Suprapubic skin (tissue), 4 donors: ENCODE measurements around the gene BST2. TPM values are rescaled to one million over a fixed set of nuclear protein-coding genes. Genes with fewer than 3 reads are reported as not detected.
"Not testable (repeated sequence)": the region's sequence is repeated elsewhere in the genome, so short reads cannot be mapped to it uniquely, and the experiment has no call there.

ENCODE experiments used
- DNase-seq, 2 donors: peaks; one replicate each; pipeline ENCODE4 v3.0.0-alpha.2; 2019; ENCODE audit warnings: low spot score in 2 of 2
- H3K27ac ChIP-seq: fragments of 200-600 bp; sonication (generic); one replicate; pipeline ENCODE4 v1.5.1; 2019
- H3K27me3 ChIP-seq: fragments of 200-600 bp; sonication (generic); one replicate; pipeline ENCODE4 v1.5.1; 2019
- H3K36me3 ChIP-seq: fragments of 200-600 bp; sonication (generic); one replicate; pipeline ENCODE4 v1.5.1; 2019
- H3K4me1 ChIP-seq: fragments of 200-600 bp; sonication (generic); one replicate; pipeline ENCODE4 v1.5.1; 2019
- H3K4me3 ChIP-seq: fragments of 200-600 bp; sonication (generic); one replicate; pipeline ENCODE4 v1.5.1; 2019; ENCODE audit warnings: mild to moderate bottlenecking
- H3K9me3 ChIP-seq: fragments of 200-600 bp; sonication (generic); one replicate; pipeline ENCODE4 v1.5.1; 2019
- CTCF ChIP-seq, 2 donors: fragments of 200-600 bp in 1 of 2; fragments of 450-650 bp in 1 of 2; sonication (generic) in 1 of 2; IDR thresholded peaks; one replicate each; pipeline ENCODE4 v1.5.1; 2016 to 2019; ENCODE audit warnings: antibody characterized with exemption in 2 of 2, mild to moderate bottlenecking in 1 of 2, moderate library complexity in 1 of 2
- EP300 ChIP-seq: sonication (generic); formaldehyde crosslinking; IDR thresholded peaks from one replicate; pipeline ENCODE4 v1.6.1; 2017; ENCODE audit warnings: antibody characterized with exemption
- POLR2A ChIP-seq, 2 donors: fragments of 450-650 bp; IDR thresholded peaks; one replicate each; pipeline ENCODE4 v1.6.1; 2017; ENCODE audit warnings: antibody characterized with exemption in 2 of 2, mild to moderate bottlenecking in 2 of 2, moderate library complexity in 2 of 2
- POLR2AphosphoS5 ChIP-seq, 3 donors: sonication (generic); formaldehyde crosslinking; IDR thresholded peaks; one replicate each; pipeline ENCODE4 v1.6.1; 2017; ENCODE audit warnings: antibody characterized with exemption in 3 of 3
- WGBS: methylation state at CpG from one replicate; pipeline ENCODE4 v1.1.5; 2018; 5-methylcytosine and 5-hydroxymethylcytosine counted together
- total RNA-seq, 4 donors: library from RNA; depleted of rRNA; stranded (reverse); fragments of >200 nt; gene quantifications; one replicate each; pipeline ENCODE4 v1.1.0, GENCODE V29; 2016

The BST2 gene
- total RNA-seq, 4 donors from 2014 or later = 6.6 to 19.7 (median 10.5) TPM

GRCh38 chr19:17376935-17377600 is 28.4 kb downstream of the BST2 start, which contains the start of gene PLVAP:
TSS of gene PLVAP (minus strand) at chr19:17377342. CDS start at chr19:17377288, 54 bp downstream.
- Histone ChIP-seq H3K27ac (no peak within 1 kb of the TSS), H3K27me3 (peaks cover 4% of the 10 kb centered on the region), H3K36me3 (no peaks in the 10 kb centered on the region), H3K4me1 (no peaks in the 10 kb centered on the region), H3K4me3 (peak within 1 kb of the TSS; percentile 26), H3K9me3 (no peaks in the 10 kb centered on the region)
- no peak for DNase-seq
- 54% methylated on average over 25 of the region's 39 CpGs for WGBS
- TF ChIP-seq EP300 = no peak
- TF ChIP-seq POLR2A (IDR thresholded peaks at IDR 0.05) = no peak

- Histone ChIP-seq H3K4me1 (no peaks in the 10 kb centered on the region), H3K4me3 (no peak overlapping the region), H3K36me3 (no peaks in the 10 kb centered on the region), H3K9me3 (no peaks in the 10 kb centered on the region), H3K27ac (no peak overlapping the region), H3K27me3 (peaks cover 3% of the 10 kb centered on the region)
- no peak for DNase-seq
- TF ChIP-seq EP300 (no peak), POLR2A (IDR thresholded peaks at IDR 0.05) (no peak), CTCF (IDR thresholded peaks at IDR 0.05) (no peak), POLR2AphosphoS5 (IDR thresholded peaks at IDR 0.05) (no peak)
- WGBS = 30% methylated on average over 8 of the region's 8 CpGs
These were observed 35.3 kb downstream of the BST2 start for GRCh38 chr19:17370026-17370587.

GRCh38 chr19:17365361-17365760 is 40.1 kb downstream of the BST2 start:
- H3K27me3 ChIP-seq = peaks cover 3% of the 10 kb centered on the region
- WGBS = 94% methylated on average over 22 of the region's 22 CpGs
- no peak overlapping the region for H3K4me3 ChIP-seq
- no peaks in the 10 kb centered on the region for H3K4me1 ChIP-seq
- DNase-seq = no peak
- TF ChIP-seq CTCF (IDR thresholded peaks at IDR 0.05) = no peak
- no peak for TF ChIP-seq EP300
- no peak for TF ChIP-seq POLR2A (IDR thresholded peaks at IDR 0.05)
- TF ChIP-seq POLR2AphosphoS5 (IDR thresholded peaks at IDR 0.05) = no peak
- H3K36me3 ChIP-seq = no peaks in the 10 kb centered on the region
- H3K9me3 ChIP-seq = no peaks in the 10 kb centered on the region
- no peak overlapping the region for H3K27ac ChIP-seq

- H3K36me3 ChIP-seq, H3K4me1 ChIP-seq, H3K4me3 ChIP-seq, H3K9me3 ChIP-seq, DNase-seq, H3K27me3 ChIP-seq, H3K27ac ChIP-seq: not testable (repeated sequence)
- 89% methylated on average over 20 of the region's 20 CpGs for WGBS
These were observed 41.4 kb downstream of the BST2 start for GRCh38 chr19:17363852-17364605.

GRCh38 chr19:17359905-17360800 is 45.3 kb downstream of the BST2 start:
- TF ChIP-seq CTCF (IDR thresholded peaks at IDR 0.05) (no peak), EP300 (no peak), POLR2AphosphoS5 (IDR thresholded peaks at IDR 0.05) (no peak), POLR2A (IDR thresholded peaks at IDR 0.05) (no peak)
- no peaks in the 10 kb centered on the region for H3K36me3 ChIP-seq
- 82% methylated on average over 5 of the region's 6 CpGs for WGBS
- H3K4me3 ChIP-seq = no peak overlapping the region
- no peaks in the 10 kb centered on the region for H3K9me3 ChIP-seq
- H3K4me1 ChIP-seq = no peaks in the 10 kb centered on the region
- DNase-seq = no peak
- no peaks in the 10 kb centered on the region for H3K27me3 ChIP-seq
- no peak overlapping the region for H3K27ac ChIP-seq
